GM10248 (cell line): Measurements from ENCODE around the gene SLC38A6.

ENCODE experiments used
- CTCF ChIA-PET: fragments of 300-600 bp; sonication (Branson Sonifier 250); formaldehyde crosslinking; extraction: SDS; loops from one replicate; lab custom pipeline; 2021; ENCODE audit warnings: antibody characterized with exemption; lab: Yijun Ruan, JAX
- POLR2A ChIA-PET: fragments of 350-650 bp; sonication (Branson Sonifier 250); formaldehyde crosslinking; extraction: SDS; loops from one replicate; lab custom pipeline; 2020; ENCODE audit warnings: antibody characterized with exemption; lab: Yijun Ruan, JAX
- DNase-seq: peaks from one replicate; pipeline ENCODE4 v3.0.0; 2012; ENCODE audit errors: extremely low spot score
- TF ChIP-seq, protein P1 (sequence below): IDR thresholded peaks from 2 replicates; pipeline ENCODE4 v1.5.1; 2012; ENCODE audit warnings: mild to moderate bottlenecking, low read depth; ENCODE audit errors: extremely low read depth, missing control alignments, control extremely low read depth

Gene SLC38A6

GRCh38 chr14:60946773-60947172 is 34.3 kb upstream of the SLC38A6 start:
- no peak for DNase-seq
- ChIA-PET CTCF (no interaction called here), POLR2A (no interaction called here)
- TF ChIP-seq, protein P1, sequence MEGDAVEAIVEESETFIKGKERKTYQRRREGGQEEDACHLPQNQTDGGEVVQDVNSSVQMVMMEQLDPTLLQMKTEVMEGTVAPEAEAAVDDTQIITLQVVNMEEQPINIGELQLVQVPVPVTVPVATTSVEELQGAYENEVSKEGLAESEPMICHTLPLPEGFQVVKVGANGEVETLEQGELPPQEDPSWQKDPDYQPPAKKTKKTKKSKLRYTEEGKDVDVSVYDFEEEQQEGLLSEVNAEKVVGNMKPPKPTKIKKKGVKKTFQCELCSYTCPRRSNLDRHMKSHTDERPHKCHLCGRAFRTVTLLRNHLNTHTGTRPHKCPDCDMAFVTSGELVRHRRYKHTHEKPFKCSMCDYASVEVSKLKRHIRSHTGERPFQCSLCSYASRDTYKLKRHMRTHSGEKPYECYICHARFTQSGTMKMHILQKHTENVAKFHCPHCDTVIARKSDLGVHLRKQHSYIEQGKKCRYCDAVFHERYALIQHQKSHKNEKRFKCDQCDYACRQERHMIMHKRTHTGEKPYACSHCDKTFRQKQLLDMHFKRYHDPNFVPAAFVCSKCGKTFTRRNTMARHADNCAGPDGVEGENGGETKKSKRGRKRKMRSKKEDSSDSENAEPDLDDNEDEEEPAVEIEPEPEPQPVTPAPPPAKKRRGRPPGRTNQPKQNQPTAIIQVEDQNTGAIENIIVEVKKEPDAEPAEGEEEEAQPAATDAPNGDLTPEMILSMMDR = no peak

GRCh38 chr14:60951776-60952435 is 29.1 kb upstream of the SLC38A6 start:
- DNase-seq = no peak
- POLR2A ChIA-PET = no interaction called here
- TF ChIP-seq, protein P1 = no peak
- CTCF ChIA-PET = no interaction called here

GRCh38 chr14:60956202-60956601 is 24.8 kb upstream of the SLC38A6 start:
- CTCF ChIA-PET = no interaction called here
- no peak for DNase-seq
- TF ChIP-seq, protein P1 = no peak
- POLR2A ChIA-PET = no interaction called here

- POLR2A ChIA-PET = no interaction called here
- DNase-seq = no peak
- CTCF ChIA-PET = no interaction called here
- TF ChIP-seq, protein P1 = no peak
These were observed 24.4 kb upstream of the SLC38A6 start for GRCh38 chr14:60956632-60957031.

- no peak for DNase-seq
- ChIA-PET POLR2A (no interaction called here), CTCF (no interaction called here)
- TF ChIP-seq, protein P1 = no peak
These were observed 22.9 kb upstream of the SLC38A6 start for GRCh38 chr14:60958146-60958545.

- TF ChIP-seq, protein P1 = no peak
- no peak for DNase-seq
- ChIA-PET CTCF (interaction anchor here (0.9 to 1.6 kb wide), 5 partner anchors 15 to 39 kb away, joined by 3 to 5 read pairs (median 4); partner anchors contain the start of gene TRMT5), POLR2A (no interaction called here)
These were observed 17.3 kb upstream of the SLC38A6 start for GRCh38 chr14:60963761-60964160.
